Left ventricle myocardium inferior (tissue), 1 donor: ENCODE data around the gene AGPAT3. TPM values are rescaled to one million over a fixed set of nuclear protein-coding genes. Genes with fewer than 3 reads are reported as not detected.

ENCODE experiments used
- DNase-seq: peaks from one replicate; pipeline ENCODE4 v3.0.0-alpha.2; 2020
- H3K27ac ChIP-seq: fragments of 200-600 bp; replicated peaks from 2 replicates; pipeline ENCODE4 v1.8.0; 2021
- H3K27me3 ChIP-seq: fragments of 200-600 bp; 2 replicates; pipeline ENCODE4 v1.8.0; 2021; ENCODE audit warnings: low read depth
- H3K36me3 ChIP-seq: fragments of 200-600 bp; 2 replicates; pipeline ENCODE4 v1.8.0; 2021
- H3K4me1 ChIP-seq: fragments of 200-600 bp; 2 replicates; pipeline ENCODE4 v1.8.0; 2021
- H3K4me3 ChIP-seq: fragments of 200-600 bp; 2 replicates; pipeline ENCODE4 v1.8.0; 2021; ENCODE audit warnings: mild to moderate bottlenecking, moderate library complexity
- H3K9me3 ChIP-seq: fragments of 200-600 bp; replicated peaks from 2 replicates; pipeline ENCODE4 v1.8.0; 2021
- CTCF ChIP-seq: fragments of 200-600 bp; IDR thresholded peaks from 2 replicates; pipeline ENCODE4 v1.8.0; 2021; ENCODE audit warnings: antibody characterized with exemption, mild to moderate bottlenecking, borderline replicate concordance
- intact Hi-C: fragments of 100-400 bp; cut with micrococcal nuclease; formaldehyde crosslinking; loops from one replicate; pipeline ENCODE4 v1.11.0; 2022
- total RNA-seq: library from RNA; stranded (reverse); fragmentation: NEBNext Ultra II Directional; extraction: Animal tissue kit (Norgen Biotek cat#: 25700); gene quantifications from one replicate; pipeline ENCODE4 v1.2.1, GENCODE V29; 2021
- donor health status: DM: no; HTN: yes; CAD: no; lungs with severe emphysema.

AGPAT3 gene
- total RNA-seq, 1 donor from 2014 or later: 79.6 TPM

GRCh38 chr21:43970551-43970950 is 105.5 kb downstream of the AGPAT3 start:
- no peak for TF ChIP-seq CTCF
- H3K4me3 ChIP-seq: no peak overlapping the region
- H3K9me3 ChIP-seq: no peaks in the 10 kb centered on the region
- H3K27ac ChIP-seq: no peak overlapping the region
- intact Hi-C loops: no loop called here
- no peak for DNase-seq
- no peaks in the 10 kb centered on the region for H3K27me3 ChIP-seq
- peaks cover 17% of the 10 kb centered on the region for H3K4me1 ChIP-seq
- peaks cover 53% of the 10 kb centered on the region for H3K36me3 ChIP-seq

GRCh38 chr21:43971201-43971991 is 106.4 kb downstream of the AGPAT3 start:
- H3K4me3 ChIP-seq: no peak overlapping the region
- DNase-seq: peak; percentile 44
- no peaks in the 10 kb centered on the region for H3K27me3 ChIP-seq
- no peak for TF ChIP-seq CTCF
- no peak overlapping the region for H3K27ac ChIP-seq
- peaks cover 13% of the 10 kb centered on the region for H3K4me1 ChIP-seq
- intact Hi-C loops: no loop called here
- peaks cover 53% of the 10 kb centered on the region for H3K36me3 ChIP-seq
- no peaks in the 10 kb centered on the region for H3K9me3 ChIP-seq

GRCh38 chr21:43971992-43972255 is 106.9 kb downstream of the AGPAT3 start:
- H3K36me3 ChIP-seq: peaks cover 56% of the 10 kb centered on the region
- no peak for DNase-seq
- intact Hi-C loops: no loop called here

GRCh38 chr21:43972850-43973633 is 108.0 kb downstream of the AGPAT3 start:
- no peak overlapping the region for H3K4me3 ChIP-seq
- peaks cover 63% of the 10 kb centered on the region for H3K36me3 ChIP-seq
- no peak for DNase-seq
- H3K4me1 ChIP-seq: peaks cover 13% of the 10 kb centered on the region
- no peaks in the 10 kb centered on the region for H3K27me3 ChIP-seq
- no peak overlapping the region for H3K27ac ChIP-seq
- no peak for TF ChIP-seq CTCF
- no peaks in the 10 kb centered on the region for H3K9me3 ChIP-seq
- intact Hi-C loops: no loop called here

More at GRCh38 chr21:43971992-43972255, 106.9 kb downstream of the AGPAT3 start:
- no peak for TF ChIP-seq CTCF
- Histone ChIP-seq H3K27me3 (no peaks in the 10 kb centered on the region), H3K27ac (no peak overlapping the region), H3K9me3 (no peaks in the 10 kb centered on the region), H3K4me3 (no peak overlapping the region), H3K4me1 (peaks cover 13% of the 10 kb centered on the region)

- Histone ChIP-seq H3K4me3 (no peak overlapping the region), H3K9me3 (no peaks in the 10 kb centered on the region), H3K27ac (no peak overlapping the region), H3K4me1 (peaks cover 13% of the 10 kb centered on the region), H3K36me3 (peaks cover 68% of the 10 kb centered on the region), H3K27me3 (no peaks in the 10 kb centered on the region)
- TF ChIP-seq CTCF: no peak
- no peak for DNase-seq
- intact Hi-C loops: no loop called here
Observed at GRCh38 chr21:43973634-43973955, 108.6 kb downstream of the AGPAT3 start.
